ENCODE results near the gene TCF19.

Gene TCF19

DNA sequence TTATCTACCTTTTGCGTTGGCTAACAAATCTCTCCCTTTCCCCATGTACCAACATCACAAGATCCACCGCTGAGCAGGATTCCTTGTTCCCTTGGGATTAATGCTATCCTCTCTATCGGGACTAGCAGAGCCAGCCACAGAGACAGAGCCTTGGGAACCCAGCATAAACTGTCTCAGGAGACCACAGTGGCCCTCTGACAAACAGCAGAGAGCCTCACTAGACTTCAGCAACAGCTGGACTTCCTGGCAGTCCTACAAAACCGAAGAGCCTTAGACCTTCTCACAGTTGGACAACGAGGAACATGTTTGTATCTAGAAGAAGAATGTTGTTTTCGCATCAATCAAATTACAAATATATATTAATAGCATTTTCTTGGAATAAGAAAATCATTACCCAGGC is 51.7 kb downstream of the TCF19 start:
- no peak for DNase-seq (ENCODE audit: low spot score)

DNA sequence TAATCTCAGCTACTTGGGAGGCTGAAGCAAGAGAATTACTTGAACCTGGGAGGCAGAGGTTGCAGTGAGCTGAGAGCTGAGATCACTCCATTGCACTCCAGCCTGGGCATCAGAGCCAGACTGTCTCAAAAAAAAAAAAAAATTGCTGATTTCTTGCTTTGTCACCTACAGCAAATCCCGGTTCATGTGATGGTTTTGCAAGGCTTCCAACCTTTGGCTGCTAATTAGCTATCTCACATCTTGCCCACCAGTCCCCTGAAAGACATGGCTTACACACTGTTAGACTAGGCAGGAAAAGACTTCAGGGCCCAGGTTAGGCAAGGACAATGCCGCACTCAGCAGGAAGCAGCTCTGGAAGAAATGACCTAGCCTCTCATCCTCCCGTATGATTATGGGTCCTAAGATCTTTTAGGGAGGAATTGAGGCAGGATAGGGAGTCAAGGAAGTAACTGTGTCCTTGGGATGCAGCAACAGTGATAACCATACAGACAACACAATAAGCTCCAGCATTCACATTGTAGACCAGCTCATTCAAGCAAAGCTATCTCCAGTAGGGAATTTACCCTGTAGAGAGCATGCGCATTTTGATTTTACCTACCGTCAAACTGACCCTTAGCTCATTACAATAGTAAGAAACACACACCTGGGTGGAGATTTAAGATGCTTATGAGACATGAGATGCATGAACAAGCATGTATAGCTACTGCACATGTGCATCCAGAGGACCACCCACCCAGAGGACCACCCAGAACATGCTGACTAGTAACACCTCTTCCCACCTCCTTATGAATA is 52.5 kb downstream of the TCF19 start:
- DNase-seq (ENCODE audit: low spot score), result no peak

Measured in COLO829 (cell line).